PFSK-1 (cell line): Measurements from ENCODE around the gene ENPP1.

Experiments
- POLR2AphosphoS5 ChIP-seq: IDR thresholded peaks from 2 replicates; pipeline ENCODE4 v1.6.1; 2012; ENCODE audit warnings: low read depth, mild to moderate bottlenecking, control low read depth, low read length, moderate library complexity
- SIN3A ChIP-seq: IDR thresholded peaks from 2 replicates; pipeline ENCODE4 v1.6.1; 2012; ENCODE audit warnings: mild to moderate bottlenecking, low read length, moderate library complexity, borderline replicate concordance; ENCODE audit not compliant: insufficient read depth
- TF ChIP-seq, protein P1 (sequence below), 2 experiments: IDR thresholded peaks; 2 replicates each; pipeline versions ENCODE4 v1.6.1 to v1.8.0; 2011 to 2012; ENCODE audit warnings: low read depth in 2 of 2, low read length in 2 of 2, control low read depth in 1 of 2, inconsistent platforms in 1 of 2, mild to moderate bottlenecking in 1 of 2, moderate library complexity in 1 of 2; ENCODE audit not compliant: insufficient read depth in 1 of 2

DNA sequence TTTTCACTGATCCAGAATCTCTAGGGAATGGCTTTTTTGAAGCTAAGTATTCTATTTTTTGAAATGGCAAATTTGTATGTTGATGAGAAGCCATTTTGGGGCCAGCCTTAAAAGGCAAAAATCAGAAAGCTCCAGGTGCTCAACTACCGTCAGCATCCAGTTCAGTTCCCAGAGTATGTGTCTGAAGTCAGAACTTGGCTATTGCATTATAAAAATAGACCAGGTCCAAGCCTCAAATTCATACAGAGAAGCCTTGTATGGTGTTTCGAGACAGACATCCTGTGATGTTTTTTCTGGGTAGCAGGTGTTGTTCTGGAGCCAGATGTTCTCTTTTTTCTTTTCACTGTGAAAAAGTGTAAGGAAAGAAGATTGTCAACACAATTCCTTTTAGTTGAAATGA is 75.2 kb downstream of the ENPP1 start:
- TF ChIP-seq POLR2AphosphoS5 (no peak), SIN3A (no peak)
- TF ChIP-seq, protein P1, sequence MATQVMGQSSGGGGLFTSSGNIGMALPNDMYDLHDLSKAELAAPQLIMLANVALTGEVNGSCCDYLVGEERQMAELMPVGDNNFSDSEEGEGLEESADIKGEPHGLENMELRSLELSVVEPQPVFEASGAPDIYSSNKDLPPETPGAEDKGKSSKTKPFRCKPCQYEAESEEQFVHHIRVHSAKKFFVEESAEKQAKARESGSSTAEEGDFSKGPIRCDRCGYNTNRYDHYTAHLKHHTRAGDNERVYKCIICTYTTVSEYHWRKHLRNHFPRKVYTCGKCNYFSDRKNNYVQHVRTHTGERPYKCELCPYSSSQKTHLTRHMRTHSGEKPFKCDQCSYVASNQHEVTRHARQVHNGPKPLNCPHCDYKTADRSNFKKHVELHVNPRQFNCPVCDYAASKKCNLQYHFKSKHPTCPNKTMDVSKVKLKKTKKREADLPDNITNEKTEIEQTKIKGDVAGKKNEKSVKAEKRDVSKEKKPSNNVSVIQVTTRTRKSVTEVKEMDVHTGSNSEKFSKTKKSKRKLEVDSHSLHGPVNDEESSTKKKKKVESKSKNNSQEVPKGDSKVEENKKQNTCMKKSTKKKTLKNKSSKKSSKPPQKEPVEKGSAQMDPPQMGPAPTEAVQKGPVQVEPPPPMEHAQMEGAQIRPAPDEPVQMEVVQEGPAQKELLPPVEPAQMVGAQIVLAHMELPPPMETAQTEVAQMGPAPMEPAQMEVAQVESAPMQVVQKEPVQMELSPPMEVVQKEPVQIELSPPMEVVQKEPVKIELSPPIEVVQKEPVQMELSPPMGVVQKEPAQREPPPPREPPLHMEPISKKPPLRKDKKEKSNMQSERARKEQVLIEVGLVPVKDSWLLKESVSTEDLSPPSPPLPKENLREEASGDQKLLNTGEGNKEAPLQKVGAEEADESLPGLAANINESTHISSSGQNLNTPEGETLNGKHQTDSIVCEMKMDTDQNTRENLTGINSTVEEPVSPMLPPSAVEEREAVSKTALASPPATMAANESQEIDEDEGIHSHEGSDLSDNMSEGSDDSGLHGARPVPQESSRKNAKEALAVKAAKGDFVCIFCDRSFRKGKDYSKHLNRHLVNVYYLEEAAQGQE (IDR thresholded peaks at IDR 0.05; ENCODE audit: insufficient read depth in 1 of 2, low read depth in 2 of 2, low read length in 2 of 2) = no peak
